SK-N-SH treated with all-trans-retinoic acid at 6 μM for 48 hours (cell line): Measurements from ENCODE around the gene OR52I2.

Experiments used
- ATAC-seq: fragments of 200-7000 bp; cut with Tn5 transposase; 3 replicates; pipeline ENCODE4 v1.9.1; 2020; ENCODE audit warnings: mild to moderate bottlenecking, moderate library complexity
- ARNTL ChIP-seq: fragments of 450-650 bp; formaldehyde crosslinking; IDR thresholded peaks from 2 replicates; pipeline ENCODE4 v1.5.0; 2020; ENCODE audit warnings: low read depth, mild to moderate bottlenecking, moderate library complexity, borderline replicate concordance
- BACH2 ChIP-seq: fragments of 250-450 bp; sonication (Bioruptor Pico); IDR thresholded peaks from 2 replicates; pipeline ENCODE4 v1.9.0; 2021; ENCODE audit warnings: mild to moderate bottlenecking, borderline replicate concordance
- CSDC2 ChIP-seq: fragments of 250-450 bp; sonication (Bioruptor Pico); IDR thresholded peaks from 2 replicates; pipeline ENCODE4 v1.5.0; 2020; ENCODE audit warnings: mild to moderate bottlenecking, moderate library complexity
- ESRRG ChIP-seq: fragments of 250-450 bp; sonication (Bioruptor Pico); IDR thresholded peaks from 2 replicates; pipeline ENCODE4 v1.6.1; 2021; ENCODE audit warnings: mild to moderate bottlenecking
- ISL1 ChIP-seq: fragments of 250-450 bp; sonication (Bioruptor Pico); IDR thresholded peaks from 2 replicates; pipeline ENCODE4 v2.1.2; 2022; ENCODE audit warnings: mild to moderate bottlenecking, moderate library complexity
- OSR1 ChIP-seq: fragments of 250-450 bp; sonication (Bioruptor Pico); IDR thresholded peaks from 2 replicates; pipeline ENCODE4 v1.8.0; 2022; ENCODE audit warnings: moderate library complexity, mild to moderate bottlenecking, inconsistent platforms
- PPARA ChIP-seq: fragments of 250-450 bp; sonication (Bioruptor Pico); IDR thresholded peaks from 2 replicates; pipeline ENCODE4 v1.5.0; 2020; ENCODE audit warnings: mild to moderate bottlenecking, borderline replicate concordance
- RARB ChIP-seq: fragments of 250-450 bp; sonication (Bioruptor Pico); IDR thresholded peaks from 2 replicates; pipeline ENCODE4 v1.8.0; 2021; ENCODE audit warnings: mild to moderate bottlenecking, moderate library complexity
- SNAI2 ChIP-seq: fragments of 250-450 bp; sonication (Bioruptor Pico); IDR thresholded peaks from 2 replicates; pipeline ENCODE4 v1.5.0; 2020; ENCODE audit warnings: mild to moderate bottlenecking, moderate library complexity
- TCF4 ChIP-seq: fragments of 250-450 bp; sonication (Bioruptor Pico); IDR thresholded peaks from 2 replicates; pipeline ENCODE4 v1.8.0; 2021; ENCODE audit warnings: mild to moderate bottlenecking, moderate library complexity, borderline replicate concordance
- TOX ChIP-seq: fragments of 250-450 bp; sonication (Bioruptor Pico); IDR thresholded peaks from 2 replicates; pipeline ENCODE4 v1.8.0; 2021; ENCODE audit warnings: mild to moderate bottlenecking, moderate library complexity, borderline replicate concordance
- ZC3H10 ChIP-seq: fragments of 250-450 bp; sonication (Bioruptor Pico); IDR thresholded peaks from 2 replicates; pipeline ENCODE4 v1.5.1; 2021; ENCODE audit warnings: mild to moderate bottlenecking, moderate library complexity
- ZFP3 ChIP-seq: fragments of 250-450 bp; sonication (Bioruptor Pico); IDR thresholded peaks from 2 replicates; pipeline ENCODE4 v1.5.0; 2020; ENCODE audit warnings: mild to moderate bottlenecking, moderate library complexity
- ZFP30 ChIP-seq: fragments of 450-650 bp; formaldehyde crosslinking; IDR thresholded peaks from 2 replicates; pipeline ENCODE4 v1.5.0; 2022; ENCODE audit warnings: mild to moderate bottlenecking, moderate library complexity
- ZNF565 ChIP-seq: fragments of 450-650 bp; formaldehyde crosslinking; conservative IDR thresholded peaks from 2 replicates; pipeline ENCODE4 v1.5.0; 2020; ENCODE audit warnings: low read depth, mild to moderate bottlenecking, moderate library complexity
- ZNF70 ChIP-seq: fragments of 450-650 bp; formaldehyde crosslinking; IDR thresholded peaks from 2 replicates; pipeline ENCODE4 v1.5.0; 2020; ENCODE audit warnings: mild to moderate bottlenecking, moderate library complexity
- ZNF8 ChIP-seq: fragments of 450-650 bp; formaldehyde crosslinking; IDR thresholded peaks from 2 replicates; pipeline ENCODE4 v1.5.0; 2020; ENCODE audit warnings: mild to moderate bottlenecking, moderate library complexity
- TF ChIP-seq, protein P1 (sequence below): fragments of 250-450 bp; sonication (Bioruptor Pico); IDR thresholded peaks from 2 replicates; pipeline ENCODE4 v1.8.0; 2021; ENCODE audit warnings: low read depth, mild to moderate bottlenecking, moderate library complexity, borderline replicate concordance
- TF ChIP-seq, protein P2 (sequence below): fragments of 250-450 bp; sonication (Bioruptor Pico); IDR thresholded peaks from 2 replicates; pipeline ENCODE4 v1.5.0; 2020; ENCODE audit warnings: mild to moderate bottlenecking, moderate library complexity
- TF ChIP-seq, protein P3 (sequence below): fragments of 250-450 bp; sonication (Bioruptor Pico); IDR thresholded peaks from 2 replicates; pipeline ENCODE4 v1.8.0; 2020; ENCODE audit warnings: mild to moderate bottlenecking, moderate library complexity, borderline replicate concordance
- TF ChIP-seq, protein P4 (sequence below): fragments of 250-450 bp; sonication (Bioruptor Pico); IDR thresholded peaks from 2 replicates; pipeline ENCODE4 v1.5.1; 2021; ENCODE audit warnings: mild to moderate bottlenecking, moderate library complexity

OR52I2 gene

DNA sequence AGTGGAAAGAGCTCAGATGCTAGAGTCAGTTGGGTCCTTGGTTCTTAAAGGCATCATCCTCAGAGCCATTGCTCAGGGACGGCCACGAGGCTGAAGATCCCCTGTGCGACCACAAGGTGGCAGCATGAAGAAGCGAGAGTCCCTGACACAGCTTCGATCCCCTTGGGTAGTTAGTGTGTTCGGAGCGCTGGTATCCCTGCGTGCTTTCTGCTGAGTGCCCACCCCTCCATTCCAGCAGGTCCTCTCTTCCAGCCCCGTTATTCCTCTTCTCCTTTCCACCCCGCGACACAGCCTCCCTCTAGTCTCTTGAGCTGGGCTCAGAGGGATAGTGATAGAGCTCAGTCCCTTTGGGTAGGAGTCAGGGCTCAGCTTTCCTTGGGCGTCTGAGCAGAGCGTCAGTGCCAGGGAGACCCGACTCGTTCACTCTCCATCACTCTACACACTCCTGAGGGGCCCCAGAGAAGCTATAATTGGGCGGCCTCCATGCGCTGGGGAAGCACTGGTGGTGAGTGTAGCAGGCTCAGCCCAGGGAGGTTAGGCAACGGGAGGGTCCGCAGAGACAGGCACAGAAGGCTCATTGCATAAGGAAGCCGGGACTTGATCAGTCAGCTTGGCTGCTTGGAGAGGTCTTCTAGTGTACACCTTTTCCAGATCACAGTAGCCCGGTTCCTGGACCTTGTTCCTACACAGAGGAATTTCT, 55.6 kb downstream of the OR52I2 start, which contains the start of gene OR51D1:
TSS of gene OR51D1 (plus strand) at position 516 of the 700 bp plus-strand sequence. CDS start 2,314 bp downstream, outside the sequence.
- TF ChIP-seq ISL1 (CRISPR knock-in tag) (no peak), ESRRG (CRISPR knock-in tag) (no peak)
- TF ChIP-seq, protein P1, sequence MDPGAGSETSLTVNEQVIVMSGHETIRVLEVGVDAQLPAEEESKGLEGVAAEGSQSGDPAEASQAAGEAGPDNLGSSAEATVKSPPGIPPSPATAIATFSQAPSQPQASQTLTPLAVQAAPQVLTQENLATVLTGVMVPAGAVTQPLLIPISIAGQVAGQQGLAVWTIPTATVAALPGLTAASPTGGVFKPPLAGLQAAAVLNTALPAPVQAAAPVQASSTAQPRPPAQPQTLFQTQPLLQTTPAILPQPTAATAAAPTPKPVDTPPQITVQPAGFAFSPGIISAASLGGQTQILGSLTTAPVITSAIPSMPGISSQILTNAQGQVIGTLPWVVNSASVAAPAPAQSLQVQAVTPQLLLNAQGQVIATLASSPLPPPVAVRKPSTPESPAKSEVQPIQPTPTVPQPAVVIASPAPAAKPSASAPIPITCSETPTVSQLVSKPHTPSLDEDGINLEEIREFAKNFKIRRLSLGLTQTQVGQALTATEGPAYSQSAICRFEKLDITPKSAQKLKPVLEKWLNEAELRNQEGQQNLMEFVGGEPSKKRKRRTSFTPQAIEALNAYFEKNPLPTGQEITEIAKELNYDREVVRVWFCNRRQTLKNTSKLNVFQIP, result no peak
- peak; percentile 99 for ATAC-seq

DNA sequence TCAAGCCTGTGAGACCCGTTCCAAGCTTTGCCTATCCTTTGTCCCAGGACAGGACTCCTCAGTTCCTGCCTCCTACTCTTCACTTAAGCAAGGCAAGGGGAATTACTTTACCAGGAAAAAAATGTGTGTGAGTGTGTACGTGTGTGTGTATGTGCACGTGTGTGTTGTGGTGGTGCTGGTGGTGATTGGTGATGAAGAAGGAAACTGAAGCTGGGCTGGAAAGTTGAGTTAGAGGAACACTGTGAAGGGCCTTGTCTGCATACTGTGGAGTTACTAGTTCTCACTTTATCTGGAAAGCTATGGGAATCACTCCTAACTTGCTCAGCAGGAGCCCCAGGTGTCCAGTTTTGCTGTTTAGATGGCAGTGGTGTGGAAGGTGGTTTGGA, 56.1 kb downstream of the OR52I2 start:
- ATAC-seq, result peak; percentile 15
- TF ChIP-seq PPARA (CRISPR knock-in tag), result no peak
- TF ChIP-seq ZFP3 (CRISPR knock-in tag), result no peak
- TF ChIP-seq OSR1 (CRISPR knock-in tag), result no peak
- TF ChIP-seq RARB (CRISPR knock-in tag), result no peak
- TF ChIP-seq, protein P2, sequence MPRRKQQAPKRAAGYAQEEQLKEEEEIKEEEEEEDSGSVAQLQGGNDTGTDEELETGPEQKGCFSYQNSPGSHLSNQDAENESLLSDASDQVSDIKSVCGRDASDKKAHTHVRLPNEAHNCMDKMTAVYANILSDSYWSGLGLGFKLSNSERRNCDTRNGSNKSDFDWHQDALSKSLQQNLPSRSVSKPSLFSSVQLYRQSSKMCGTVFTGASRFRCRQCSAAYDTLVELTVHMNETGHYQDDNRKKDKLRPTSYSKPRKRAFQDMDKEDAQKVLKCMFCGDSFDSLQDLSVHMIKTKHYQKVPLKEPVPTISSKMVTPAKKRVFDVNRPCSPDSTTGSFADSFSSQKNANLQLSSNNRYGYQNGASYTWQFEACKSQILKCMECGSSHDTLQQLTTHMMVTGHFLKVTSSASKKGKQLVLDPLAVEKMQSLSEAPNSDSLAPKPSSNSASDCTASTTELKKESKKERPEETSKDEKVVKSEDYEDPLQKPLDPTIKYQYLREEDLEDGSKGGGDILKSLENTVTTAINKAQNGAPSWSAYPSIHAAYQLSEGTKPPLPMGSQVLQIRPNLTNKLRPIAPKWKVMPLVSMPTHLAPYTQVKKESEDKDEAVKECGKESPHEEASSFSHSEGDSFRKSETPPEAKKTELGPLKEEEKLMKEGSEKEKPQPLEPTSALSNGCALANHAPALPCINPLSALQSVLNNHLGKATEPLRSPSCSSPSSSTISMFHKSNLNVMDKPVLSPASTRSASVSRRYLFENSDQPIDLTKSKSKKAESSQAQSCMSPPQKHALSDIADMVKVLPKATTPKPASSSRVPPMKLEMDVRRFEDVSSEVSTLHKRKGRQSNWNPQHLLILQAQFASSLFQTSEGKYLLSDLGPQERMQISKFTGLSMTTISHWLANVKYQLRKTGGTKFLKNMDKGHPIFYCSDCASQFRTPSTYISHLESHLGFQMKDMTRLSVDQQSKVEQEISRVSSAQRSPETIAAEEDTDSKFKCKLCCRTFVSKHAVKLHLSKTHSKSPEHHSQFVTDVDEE, result no peak
- no peak for TF ChIP-seq BACH2
- TF ChIP-seq ZNF8 (CRISPR knock-in tag), result no peak
- TF ChIP-seq, protein P3, sequence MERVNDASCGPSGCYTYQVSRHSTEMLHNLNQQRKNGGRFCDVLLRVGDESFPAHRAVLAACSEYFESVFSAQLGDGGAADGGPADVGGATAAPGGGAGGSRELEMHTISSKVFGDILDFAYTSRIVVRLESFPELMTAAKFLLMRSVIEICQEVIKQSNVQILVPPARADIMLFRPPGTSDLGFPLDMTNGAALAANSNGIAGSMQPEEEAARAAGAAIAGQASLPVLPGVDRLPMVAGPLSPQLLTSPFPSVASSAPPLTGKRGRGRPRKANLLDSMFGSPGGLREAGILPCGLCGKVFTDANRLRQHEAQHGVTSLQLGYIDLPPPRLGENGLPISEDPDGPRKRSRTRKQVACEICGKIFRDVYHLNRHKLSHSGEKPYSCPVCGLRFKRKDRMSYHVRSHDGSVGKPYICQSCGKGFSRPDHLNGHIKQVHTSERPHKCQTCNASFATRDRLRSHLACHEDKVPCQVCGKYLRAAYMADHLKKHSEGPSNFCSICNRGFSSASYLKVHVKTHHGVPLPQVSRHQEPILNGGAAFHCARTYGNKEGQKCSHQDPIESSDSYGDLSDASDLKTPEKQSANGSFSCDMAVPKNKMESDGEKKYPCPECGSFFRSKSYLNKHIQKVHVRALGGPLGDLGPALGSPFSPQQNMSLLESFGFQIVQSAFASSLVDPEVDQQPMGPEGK, result no peak
- no peak for TF ChIP-seq SNAI2 (CRISPR knock-in tag)

DNA sequence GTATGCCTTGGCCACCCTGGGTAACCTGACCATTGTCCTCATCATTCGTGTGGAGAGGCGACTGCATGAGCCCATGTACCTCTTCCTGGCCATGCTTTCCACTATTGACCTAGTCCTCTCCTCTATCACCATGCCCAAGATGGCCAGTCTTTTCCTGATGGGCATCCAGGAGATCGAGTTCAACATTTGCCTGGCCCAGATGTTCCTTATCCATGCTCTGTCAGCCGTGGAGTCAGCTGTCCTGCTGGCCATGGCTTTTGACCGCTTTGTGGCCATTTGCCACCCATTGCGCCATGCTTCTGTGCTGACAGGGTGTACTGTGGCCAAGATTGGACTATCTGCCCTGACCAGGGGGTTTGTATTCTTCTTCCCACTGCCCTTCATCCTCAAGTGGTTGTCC, 58.4 kb downstream of the OR52I2 start:
- TF ChIP-seq ZC3H10 (CRISPR knock-in tag) (no peak), OSR1 (CRISPR knock-in tag) (no peak), ZFP30 (CRISPR knock-in tag) (no peak), CSDC2 (CRISPR knock-in tag) (no peak), ZFP3 (CRISPR knock-in tag) (no peak), ARNTL (CRISPR knock-in tag) (no peak), BACH2 (no peak), ZNF70 (no peak)
- TF ChIP-seq, all 23 proteins: peak for 0
- ATAC-seq, result no peak

DNA sequence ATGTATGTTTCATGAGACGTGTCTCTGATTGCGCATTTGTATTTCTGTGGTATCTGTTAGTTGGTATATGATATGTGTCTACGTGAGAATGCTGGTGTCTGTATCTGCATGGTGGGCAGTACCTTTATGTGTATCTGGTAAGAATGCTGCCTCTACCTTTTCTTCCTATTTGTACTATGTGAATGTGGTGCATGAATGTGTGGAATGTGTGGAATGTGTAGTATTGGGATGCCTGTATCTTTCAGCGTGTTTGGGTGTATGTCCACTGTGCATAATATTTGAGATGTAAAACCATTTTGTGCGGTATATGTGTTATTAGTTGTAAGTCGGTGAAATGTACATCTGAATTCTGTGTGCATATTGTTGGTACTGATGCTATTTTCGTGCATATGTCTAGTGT, 60.0 kb downstream of the OR52I2 start:
- TF ChIP-seq CSDC2 (CRISPR knock-in tag) (no peak), ZNF565 (CRISPR knock-in tag) (no peak), OSR1 (CRISPR knock-in tag) (no peak), RARB (CRISPR knock-in tag) (no peak), ZFP30 (CRISPR knock-in tag) (no peak), BACH2 (no peak), ZFP3 (CRISPR knock-in tag) (no peak), ESRRG (CRISPR knock-in tag) (no peak), TCF4 (CRISPR knock-in tag) (no peak), TOX (CRISPR knock-in tag) (no peak), SNAI2 (CRISPR knock-in tag) (no peak), ZNF8 (CRISPR knock-in tag) (no peak), ISL1 (CRISPR knock-in tag) (no peak), ZNF70 (no peak)
- TF ChIP-seq, protein P4, sequence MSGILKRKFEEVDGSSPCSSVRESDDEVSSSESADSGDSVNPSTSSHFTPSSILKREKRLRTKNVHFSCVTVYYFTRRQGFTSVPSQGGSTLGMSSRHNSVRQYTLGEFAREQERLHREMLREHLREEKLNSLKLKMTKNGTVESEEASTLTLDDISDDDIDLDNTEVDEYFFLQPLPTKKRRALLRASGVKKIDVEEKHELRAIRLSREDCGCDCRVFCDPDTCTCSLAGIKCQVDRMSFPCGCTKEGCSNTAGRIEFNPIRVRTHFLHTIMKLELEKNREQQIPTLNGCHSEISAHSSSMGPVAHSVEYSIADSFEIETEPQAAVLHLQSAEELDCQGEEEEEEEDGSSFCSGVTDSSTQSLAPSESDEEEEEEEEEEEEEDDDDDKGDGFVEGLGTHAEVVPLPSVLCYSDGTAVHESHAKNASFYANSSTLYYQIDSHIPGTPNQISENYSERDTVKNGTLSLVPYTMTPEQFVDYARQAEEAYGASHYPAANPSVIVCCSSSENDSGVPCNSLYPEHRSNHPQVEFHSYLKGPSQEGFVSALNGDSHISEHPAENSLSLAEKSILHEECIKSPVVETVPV (CRISPR knock-in tag), result no peak
- TF ChIP-seq, protein P2, result no peak
- TF ChIP-seq, protein P3, result no peak
- no peak for ATAC-seq
